NCI-H187 treated with DMSO at 0.1 percent for 48 hours (cell line): ENCODE data around the gene ETDB.
"Not testable (repeated sequence)": the region's sequence is repeated elsewhere in the genome, so short reads cannot be mapped to it uniquely, and the experiment has no call there.

Source experiments
- DNase-seq: peaks from one replicate; lab custom pipeline; 2025; lab: John Stamatoyannopoulos, UW

The ETDB gene

GRCh38 chrX:135120056-135120576, at the start of gene ETDB:
Gene ETDB (minus strand): TSS chrX:135120526. CDS start chrX:135119261, 1,265 bp downstream.
- DNase-seq, result not testable (repeated sequence)

GRCh38 chrX:135169534-135169933, 49.2 kb upstream of the ETDB start:
- not testable (repeated sequence) for DNase-seq

GRCh38 chrX:135168486-135168885, 48.2 kb upstream of the ETDB start:
- no peak for DNase-seq

- not testable (repeated sequence) for DNase-seq
Observed at GRCh38 chrX:135154688-135155087, 34.4 kb upstream of the ETDB start.

GRCh38 chrX:135126145-135126544, 5.8 kb upstream of the ETDB start:
- not testable (repeated sequence) for DNase-seq

GRCh38 chrX:135116064-135116463, 4.3 kb downstream of the ETDB start:
- not testable (repeated sequence) for DNase-seq

GRCh38 chrX:135114392-135114791, 5.9 kb downstream of the ETDB start:
- DNase-seq, result no peak

GRCh38 chrX:135112743-135113142, 7.6 kb downstream of the ETDB start:
- no peak for DNase-seq

- no peak for DNase-seq
Observed at GRCh38 chrX:135112096-135112729, 8.1 kb downstream of the ETDB start.

- no peak for DNase-seq
Observed at GRCh38 chrX:135109554-135109953, 10.8 kb downstream of the ETDB start.

- DNase-seq, result no peak
Observed at GRCh38 chrX:135099493-135099783, 20.9 kb downstream of the ETDB start.

GRCh38 chrX:135097196-135097744, 23.1 kb downstream of the ETDB start:
- DNase-seq, result not testable (repeated sequence)

- DNase-seq, result no peak
Observed at GRCh38 chrX:135095715-135096114, 24.6 kb downstream of the ETDB start.

GRCh38 chrX:135094726-135095125, 25.6 kb downstream of the ETDB start:
- no peak for DNase-seq

GRCh38 chrX:135089126-135089525, 31.2 kb downstream of the ETDB start:
- DNase-seq, result no peak

GRCh38 chrX:135087867-135088266, 32.5 kb downstream of the ETDB start:
- no peak for DNase-seq

- no peak for DNase-seq
Observed at GRCh38 chrX:135086197-135086854, 34.0 kb downstream of the ETDB start.

- no peak for DNase-seq
Observed at GRCh38 chrX:135081693-135082404, 38.5 kb downstream of the ETDB start.
